Rectal smooth muscle tissue (tissue), 1 donor: ENCODE measurements around the gene WTIP.
"Not testable (repeated sequence)": the region's sequence is repeated elsewhere in the genome, so short reads cannot be mapped to it uniquely, and the experiment has no call there.

Experiments used
- H3K27ac ChIP-seq: one replicate; pipeline ENCODE4 v1.7.0; 2013; ENCODE audit warnings: low read depth, low read length, inconsistent platforms
- H3K27me3 ChIP-seq: one replicate; pipeline ENCODE4 v1.7.0; 2013; ENCODE audit warnings: low read length; ENCODE audit not compliant: control insufficient read depth, insufficient read depth
- H3K36me3 ChIP-seq: one replicate; pipeline ENCODE4 v1.7.0; 2013; ENCODE audit warnings: low read length; ENCODE audit not compliant: control insufficient read depth, insufficient read depth
- H3K4me1 ChIP-seq: one replicate; pipeline ENCODE4 v1.7.0; 2013; ENCODE audit warnings: low read length; ENCODE audit not compliant: control insufficient read depth, insufficient read depth
- H3K4me3 ChIP-seq: one replicate; pipeline ENCODE4 v1.7.0; 2013; ENCODE audit warnings: low read length
- H3K9ac ChIP-seq: one replicate; pipeline ENCODE4 v1.7.0; 2013; ENCODE audit warnings: low read length

The WTIP gene

GRCh38 chr19:34464785-34465184 lies 16.8 kb upstream of the WTIP start:
- H3K27ac ChIP-seq, H3K27me3 ChIP-seq, H3K4me1 ChIP-seq, H3K9ac ChIP-seq, H3K4me3 ChIP-seq: not testable (repeated sequence)
- peaks cover 42% of the 10 kb centered on the region for H3K36me3 ChIP-seq

GRCh38 chr19:34468409-34468808 lies 13.1 kb upstream of the WTIP start:
- Histone ChIP-seq H3K4me1 (no peaks in the 10 kb centered on the region), H3K4me3 (no peak overlapping the region), H3K27ac (no peak overlapping the region), H3K9ac (no peak overlapping the region), H3K27me3 (no peaks in the 10 kb centered on the region), H3K36me3 (peaks cover 20% of the 10 kb centered on the region)

GRCh38 chr19:34469026-34469425 lies 12.5 kb upstream of the WTIP start:
- peaks cover 18% of the 10 kb centered on the region for H3K36me3 ChIP-seq
- not testable (repeated sequence) for H3K27me3 ChIP-seq, H3K4me3 ChIP-seq

GRCh38 chr19:34471906-34472700 lies 9.5 kb upstream of the WTIP start:
- no peaks in the 10 kb centered on the region for H3K27me3 ChIP-seq
- H3K4me3 ChIP-seq = no peak overlapping the region
- no peak overlapping the region for H3K27ac ChIP-seq
- no peak overlapping the region for H3K9ac ChIP-seq
- no peaks in the 10 kb centered on the region for H3K4me1 ChIP-seq
- peaks cover 9% of the 10 kb centered on the region for H3K36me3 ChIP-seq

More at GRCh38 chr19:34469026-34469425, 12.5 kb upstream of the WTIP start:
- H3K4me1 ChIP-seq, H3K9ac ChIP-seq, H3K27ac ChIP-seq: not testable (repeated sequence)

GRCh38 chr19:34474233-34474989 lies 7.1 kb upstream of the WTIP start:
- H3K9ac ChIP-seq = no peak overlapping the region
- no peaks in the 10 kb centered on the region for H3K4me1 ChIP-seq
- H3K27ac ChIP-seq = no peak overlapping the region
- H3K27me3 ChIP-seq = no peaks in the 10 kb centered on the region
- H3K4me3 ChIP-seq = no peak overlapping the region
- peaks cover 3% of the 10 kb centered on the region for H3K36me3 ChIP-seq

GRCh38 chr19:34475026-34475974 lies 6.3 kb upstream of the WTIP start:
- Histone ChIP-seq H3K4me1 (no peaks in the 10 kb centered on the region), H3K4me3 (no peak overlapping the region), H3K27ac (no peak overlapping the region), H3K27me3 (no peaks in the 10 kb centered on the region), H3K36me3 (peaks cover under 1% of the 10 kb centered on the region), H3K9ac (no peak overlapping the region)

- no peak overlapping the region for H3K4me3 ChIP-seq
- no peaks in the 10 kb centered on the region for H3K27me3 ChIP-seq
- H3K9ac ChIP-seq = no peak overlapping the region
- no peaks in the 10 kb centered on the region for H3K36me3 ChIP-seq
- H3K27ac ChIP-seq = no peak overlapping the region
- no peaks in the 10 kb centered on the region for H3K4me1 ChIP-seq
These were observed 5.5 kb upstream of the WTIP start for GRCh38 chr19:34475975-34476594.

- not testable (repeated sequence) for H3K27me3 ChIP-seq, H3K4me3 ChIP-seq, H3K36me3 ChIP-seq, H3K9ac ChIP-seq, H3K27ac ChIP-seq, H3K4me1 ChIP-seq
These were observed 3.1 kb upstream of the WTIP start for GRCh38 chr19:34478496-34478895.

DNA sequence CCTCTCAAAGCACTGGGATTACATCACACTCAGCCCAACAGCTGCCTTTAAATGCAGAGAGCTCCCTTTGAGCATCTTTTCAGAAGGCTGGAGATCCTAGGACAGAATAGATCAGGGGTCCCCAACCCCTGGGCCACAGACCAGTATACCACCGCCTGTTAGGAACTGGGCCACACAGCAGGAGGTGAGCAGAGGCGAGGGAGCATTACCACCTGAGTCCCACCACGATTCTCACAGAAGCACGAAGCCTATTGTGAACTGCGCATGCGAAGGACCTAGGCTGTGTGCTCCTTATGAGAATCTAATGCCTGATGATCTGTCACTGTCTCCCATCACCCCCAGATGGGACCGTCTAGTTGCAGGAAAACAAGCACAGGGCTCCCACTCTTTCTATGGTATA lies 2.2 kb upstream of the WTIP start:
- Histone ChIP-seq H3K27ac (no peak overlapping the region), H3K27me3 (no peaks in the 10 kb centered on the region), H3K9ac (no peak overlapping the region), H3K4me1 (no peaks in the 10 kb centered on the region), H3K4me3 (no peak overlapping the region), H3K36me3 (no peaks in the 10 kb centered on the region)

- Histone ChIP-seq H3K4me1 (no peaks in the 10 kb centered on the region), H3K27me3 (no peaks in the 10 kb centered on the region), H3K27ac (no peak overlapping the region), H3K4me3 (no peak overlapping the region), H3K36me3 (no peaks in the 10 kb centered on the region), H3K9ac (no peak overlapping the region)
These were observed 1.1 kb upstream of the WTIP start for GRCh38 chr19:34480491-34480890.

DNA sequence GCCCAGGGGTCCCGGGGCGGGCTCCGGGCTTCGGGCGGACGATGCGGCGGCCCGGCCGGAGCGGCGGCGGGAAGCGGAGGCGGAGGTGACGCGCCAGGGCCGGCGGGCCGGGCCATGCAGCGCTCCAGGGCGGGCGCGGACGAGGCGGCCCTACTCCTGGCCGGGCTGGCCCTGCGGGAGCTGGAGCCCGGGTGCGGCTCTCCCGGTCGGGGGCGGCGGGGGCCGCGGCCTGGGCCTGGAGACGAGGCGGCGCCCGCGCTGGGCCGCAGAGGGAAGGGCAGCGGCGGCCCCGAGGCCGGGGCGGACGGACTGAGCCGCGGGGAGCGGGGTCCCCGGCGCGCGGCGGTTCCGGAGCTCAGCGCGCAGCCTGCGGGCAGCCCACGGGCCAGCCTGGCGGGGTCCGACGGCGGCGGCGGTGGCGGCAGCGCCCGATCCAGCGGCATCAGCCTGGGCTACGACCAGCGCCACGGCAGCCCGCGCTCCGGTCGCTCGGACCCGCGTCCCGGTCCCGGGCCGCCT lies 362 bp downstream of the WTIP start:
- H3K4me3 ChIP-seq = peak overlapping the region; percentile 65
- H3K36me3 ChIP-seq = no peaks in the 10 kb centered on the region
- no peak overlapping the region for H3K9ac ChIP-seq
- H3K4me1 ChIP-seq = no peaks in the 10 kb centered on the region
- H3K27me3 ChIP-seq = no peaks in the 10 kb centered on the region
- no peak overlapping the region for H3K27ac ChIP-seq
